ENCODE results near the gene UMAD1. TPM values are rescaled to one million over a fixed set of nuclear protein-coding genes. Genes with fewer than 3 reads are reported as not detected.
"Not testable (repeated sequence)": the region's sequence is repeated elsewhere in the genome, so short reads cannot be mapped to it uniquely, and the experiment has no call there.

Gene UMAD1
- total and polyA plus RNA-seq, 12 donors, result 3.5 to 24.7 (median 17.0) TPM

DNA sequence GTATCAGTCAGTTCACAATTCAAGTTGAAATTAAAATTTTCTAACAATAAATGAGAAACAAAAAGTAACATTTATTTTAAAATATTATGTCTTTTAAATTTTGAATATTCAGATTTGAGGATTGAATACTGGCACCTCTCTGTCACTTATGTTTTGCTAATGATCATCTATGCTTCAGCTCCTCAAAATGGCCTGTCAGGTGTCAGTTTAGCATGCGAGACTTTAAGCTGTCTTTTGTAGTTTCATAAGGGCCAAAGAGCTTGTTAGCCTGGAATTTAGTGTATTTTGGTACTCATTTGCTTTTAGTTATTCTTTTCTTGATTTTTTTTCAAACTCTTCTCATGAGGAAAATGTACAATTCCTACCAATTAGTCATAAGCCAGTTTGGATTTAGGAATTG is 179.9 kb downstream of the UMAD1 start:
- no peak for ATAC-seq
- H3K27me3 ChIP-seq, result no peaks in the 10 kb centered on the region
- WGBS, 2 donors, result 96 to 98% methylated on average over 1 of the region's 1 CpG
- DNase-seq, result no peak
- H3K4me1 ChIP-seq, result peaks cover 0 to 12% (median 0%) of the 10 kb centered on the region in 9 donors
- intact Hi-C loops (cut with DNase I), result no loop called here
- no peaks in the 10 kb centered on the region for H3K9me3 ChIP-seq
- no peak overlapping the region for H3K27ac ChIP-seq
- peaks cover 0 to 3% (median 0%) of the 10 kb centered on the region in 9 donors for H3K36me3 ChIP-seq
- no peak overlapping the region for H3K4me3 ChIP-seq
- no peak for TF ChIP-seq CTCF (IDR thresholded peaks at IDR 0.05)

GRCh38 chr7:7820939-7821338 is 180.4 kb downstream of the UMAD1 start:
- no peak overlapping the region for H3K4me3 ChIP-seq
- no peaks in the 10 kb centered on the region for H3K27me3 ChIP-seq
- WGBS, 2 donors, result 85 to 89% methylated on average over 3 of the region's 3 CpGs
- H3K4me1 ChIP-seq, result peaks cover 0 to 7% (median 0%) of the 10 kb centered on the region in 9 donors
- DNase-seq (no peak), ATAC-seq (no peak)
- no peaks in the 10 kb centered on the region for H3K9me3 ChIP-seq
- intact Hi-C loops (cut with DNase I), result no loop called here
- H3K27ac ChIP-seq, result no peak overlapping the region
- TF ChIP-seq CTCF (IDR thresholded peaks at IDR 0.05), result no peak
- H3K36me3 ChIP-seq, result peaks cover 0 to 3% (median 0%) of the 10 kb centered on the region in 9 donors

- peaks cover 0 to 3% (median 0%) of the 10 kb centered on the region in 9 donors for H3K36me3 ChIP-seq
- ATAC-seq (no peak), DNase-seq (no peak)
- intact Hi-C loops (cut with DNase I), result no loop called here
- H3K9me3 ChIP-seq, result no peaks in the 10 kb centered on the region
- no peak overlapping the region for H3K27ac ChIP-seq
- no peak overlapping the region for H3K4me3 ChIP-seq
- peaks cover 0 to 3% (median 0%) of the 10 kb centered on the region in 9 donors for H3K4me1 ChIP-seq
- TF ChIP-seq CTCF (IDR thresholded peaks at IDR 0.05), result no peak
- 96 to 98% methylated on average over 3 of the region's 3 CpGs for WGBS, 2 donors
- no peaks in the 10 kb centered on the region for H3K27me3 ChIP-seq
Measured at GRCh38 chr7:7821517-7821916, 181.0 kb downstream of the UMAD1 start.

- H3K9me3 ChIP-seq; intact Hi-C loops (cut with DNase I); DNase-seq; H3K27me3 ChIP-seq; H3K36me3 ChIP-seq; H3K4me1 ChIP-seq; H3K4me3 ChIP-seq; H3K27ac ChIP-seq; ATAC-seq: not testable (repeated sequence)
Measured at GRCh38 chr7:7825294-7825693, 184.7 kb downstream of the UMAD1 start.

GRCh38 chr7:7829667-7830066 is 189.1 kb downstream of the UMAD1 start:
- H3K4me3 ChIP-seq, result no peak overlapping the region
- no peak for TF ChIP-seq CTCF (IDR thresholded peaks at IDR 0.05)
- no peaks in the 10 kb centered on the region for H3K36me3 ChIP-seq
- no peak for ATAC-seq
- intact Hi-C loops (cut with DNase I), result no loop called here
- H3K4me1 ChIP-seq, result peaks cover 0 to 9% (median 0%) of the 10 kb centered on the region in 9 donors
- DNase-seq, result no peak
- no peaks in the 10 kb centered on the region for H3K27me3 ChIP-seq
- H3K9me3 ChIP-seq, result no peaks in the 10 kb centered on the region
- 93 to 97% methylated on average over 2 of the region's 2 CpGs for WGBS, 2 donors
- no peak overlapping the region for H3K27ac ChIP-seq
